GM12878 (cell line): ENCODE data around the gene ZP4. TPM values are rescaled to one million over a fixed set of nuclear protein-coding genes. Genes with fewer than 3 reads are reported as not detected.

Experiments
- ATAC-seq: fragments of 200-7000 bp; cut with Tn5 transposase; 3 replicates; pipeline ENCODE4 v1.9.1; 2020; ENCODE audit warnings: mild to moderate bottlenecking, moderate library complexity
- BruUV-seq: library from RNA; stranded (reverse); fragments of 400-500 nt; replicated peaks from 2 replicates; lab custom pipeline; 2021; lab: Mats Ljungman, UMichigan
- CTCF ChIA-PET: fragments of 300-600 bp; sonication (Branson Sonifier 250); formaldehyde crosslinking; extraction: SDS; loops from one replicate; lab custom pipeline; 2021; ENCODE audit warnings: inconsistent platforms; lab: Yijun Ruan, JAX
- POLR2A ChIA-PET: fragments of 350-600 bp; formaldehyde crosslinking; extraction: SDS; loops from one replicate; lab custom pipeline; 2021; ENCODE audit warnings: inconsistent platforms; lab: Charles Lee
- RAD21 ChIA-PET: fragments of 300-600 bp; sonication (Branson Sonifier 250); formaldehyde crosslinking; loops from one replicate; lab custom pipeline; 2023; ENCODE audit warnings: antibody characterized with exemption; ENCODE audit not compliant: unreplicated experiment; lab: Charles Lee
- SMC1A ChIA-PET: fragments of 300-600 bp; sonication (Branson Sonifier 250); formaldehyde crosslinking; loops from one replicate; lab custom pipeline; 2023; ENCODE audit not compliant: unreplicated experiment, uncharacterized antibody; lab: Charles Lee
- DNase-seq: peaks from one replicate; pipeline ENCODE4 v3.0.0-alpha.2; 2011; ENCODE audit warnings: low read depth, low spot score
- FAIRE-seq: peaks from 3 replicates; lab custom pipeline; 2011; peaks lifted over from hg19 to GRCh38; lab: Jason Lieb, UNC
- H2AFZ ChIP-seq: 2 replicates; pipeline ENCODE4 v1.6.0; 2011; ENCODE audit warnings: low read depth, low read length, control low read depth; ENCODE audit not compliant: control insufficient read depth
- H3K27ac ChIP-seq: 2 replicates; pipeline ENCODE4 v1.5.1; 2011; ENCODE audit warnings: control low read depth; ENCODE audit not compliant: control insufficient read depth, insufficient read depth
- H3K27me3 ChIP-seq, 2 experiments: replicated peaks in 1 of 2; 2 replicates each; pipeline versions ENCODE4 v1.6.0 to v1.6.1; 2011; ENCODE audit warnings: low read length in 1 of 2; ENCODE audit not compliant: control insufficient read depth in 2 of 2, insufficient read depth in 2 of 2
- H3K36me3 ChIP-seq, 2 experiments: 2 replicates each; pipeline ENCODE4 v1.5.1; 2011; ENCODE audit warnings: low read length in 1 of 2; ENCODE audit not compliant: control insufficient read depth in 2 of 2, insufficient read depth in 2 of 2
- H3K4me1 ChIP-seq: 2 replicates; pipeline ENCODE4 v1.6.1; 2011; ENCODE audit warnings: mild to moderate bottlenecking, low read length, moderate library complexity, mixed read lengths; ENCODE audit not compliant: control insufficient read depth, insufficient read depth
- H3K4me2 ChIP-seq: 2 replicates; pipeline ENCODE4 v1.6.0; 2011; ENCODE audit warnings: control low read depth; ENCODE audit not compliant: control insufficient read depth, insufficient read depth
- H3K4me3 ChIP-seq: fragments of 200-600 bp; sonication (generic); 2 replicates; pipeline ENCODE4 v1.5.1; 2016
- H3K79me2 ChIP-seq: 2 replicates; pipeline ENCODE4 v1.6.0; 2011; ENCODE audit warnings: low read length; ENCODE audit not compliant: control insufficient read depth, insufficient read depth
- H3K9ac ChIP-seq: 2 replicates; pipeline ENCODE4 v1.8.0; 2011; ENCODE audit warnings: low read length, control low read depth, mixed read lengths; ENCODE audit not compliant: control insufficient read depth, insufficient read depth
- H3K9me3 ChIP-seq: replicated peaks from 3 replicates; pipeline ENCODE4 v1.5.1; 2011; ENCODE audit warnings: mild to moderate bottlenecking, low read length; ENCODE audit not compliant: control insufficient read depth, insufficient read depth
- H4K20me1 ChIP-seq: 2 replicates; pipeline ENCODE4 v1.6.0; 2011; ENCODE audit not compliant: control insufficient read depth, insufficient read depth
- CBFB ChIP-seq: IDR thresholded peaks from 2 replicates; pipeline ENCODE4 v1.6.1; 2016; ENCODE audit warnings: antibody characterized with exemption, low read depth
- CBX5 ChIP-seq: sonication (generic); IDR thresholded peaks from 2 replicates; pipeline ENCODE4 v1.6.1; 2016; ENCODE audit warnings: low read depth, moderate library complexity, mild to moderate bottlenecking, inconsistent platforms
- DPF2 ChIP-seq: fragments of 450-650 bp; IDR thresholded peaks from 2 replicates; pipeline ENCODE4 v1.6.1; 2017; ENCODE audit warnings: mild to moderate bottlenecking
- FOXK2 ChIP-seq: fragments of 450-650 bp; IDR thresholded peaks from 2 replicates; pipeline ENCODE4 v1.6.1; 2017; ENCODE audit warnings: mild to moderate bottlenecking, moderate library complexity
- NFYB ChIP-seq: IDR thresholded peaks from 2 replicates; pipeline ENCODE4 v1.6.1; 2011; ENCODE audit warnings: low read depth, mild to moderate bottlenecking, low read length, improper control_type of control experiment, moderate library complexity; ENCODE audit not compliant: insufficient read depth
- PML ChIP-seq: IDR thresholded peaks from 2 replicates; pipeline ENCODE4 v1.6.1; 2012; ENCODE audit warnings: low read length, inconsistent platforms
- RFX5 ChIP-seq: IDR thresholded peaks from 2 replicates; pipeline ENCODE4 v1.6.1; 2011; ENCODE audit warnings: low read depth, low read length, improper control_type of control experiment
- SREBF2 ChIP-seq: IDR thresholded peaks from 2 replicates; pipeline ENCODE4 v1.6.1; 2012; ENCODE audit warnings: mild to moderate bottlenecking, low read length
- ZNF384 ChIP-seq: IDR thresholded peaks from 2 replicates; pipeline ENCODE4 v1.6.1; 2012; ENCODE audit warnings: low read depth, mild to moderate bottlenecking, low read length, improper control_type of control experiment, borderline replicate concordance
- WGBS: methylation state at CpG from one replicate; pipeline ENCODE4 v1.1.6; 2016; ENCODE audit warnings: low lambda C conversion rate; ENCODE audit not compliant: insufficient replicate concordance, insufficient coverage; ENCODE audit errors: missing lambda C conversion rate; 5-methylcytosine and 5-hydroxymethylcytosine counted together
- in situ Hi-C: fragments of 300-500 bp; cut with MboI; formaldehyde crosslinking; loops from 9 replicates; pipeline ENCODE4 v1.14.3; 2018; ENCODE audit warnings: mixed read lengths
- intact Hi-C: fragments of 100-400 bp; cut with micrococcal nuclease; formaldehyde crosslinking; loops from one replicate; pipeline ENCODE4 v1.14.2; 2022; ENCODE audit not compliant: unreplicated experiment
- polyA plus RNA-seq, 11 experiments: library from polyadenylated mRNA; depleted of rRNA in 4 of 11; unstranded in 6 of 11; stranded (reverse) in 5 of 11; fragments of >200 nt; fragmentation: Nextera tagmentation in 4 of 11; fragmentation: Illumina TruSeq in 1 of 11; extraction: Ambion mirVana in 4 of 11; extraction: Trizol in 1 of 11; gene quantifications; 1 replicate in 1 of 11; 2 replicates in 10 of 11; pipeline versions ENCODE4 v1.2.1 to v1.2.3, GENCODE V29; 2011 to 2016; ENCODE audit warnings: inconsistent platforms in 2 of 11, missing spikeins in 2 of 11, low read depth in 1 of 11
- total RNA-seq, 4 experiments: library from RNA; depleted of rRNA in 3 of 4; stranded (reverse); fragments of >200 nt in 3 of 4; fragmentation: Illumina TruSeq in 1 of 4; extraction: Trizol in 1 of 4; gene quantifications; 2 replicates each; pipeline versions ENCODE4 v1.2.1 to v1.2.3, GENCODE V29; 2013 to 2021
- TF ChIP-seq, protein P1 (sequence below): IDR thresholded peaks from 2 replicates; pipeline ENCODE4 v1.6.1; 2012; ENCODE audit warnings: mild to moderate bottlenecking, low read depth, low read length
- TF ChIP-seq, protein P2 (sequence below), 3 experiments: IDR thresholded peaks in 2 of 3; conservative IDR thresholded peaks in 1 of 3; 2 replicates each; pipeline ENCODE4 v1.5.1; 2011; ENCODE audit warnings: low read depth in 3 of 3, low read length in 3 of 3, mild to moderate bottlenecking in 3 of 3, control low read depth in 2 of 3, moderate library complexity in 2 of 3, inconsistent platforms in 1 of 3, mixed read lengths in 1 of 3; ENCODE audit not compliant: control insufficient read depth in 2 of 3, insufficient read depth in 1 of 3; ENCODE audit errors: extremely low read depth in 1 of 3
- TF ChIP-seq, protein P3 (sequence below): fragments of 450-650 bp; formaldehyde crosslinking; IDR thresholded peaks from 2 replicates; pipeline ENCODE4 v1.4.0; 2022; ENCODE audit warnings: mild to moderate bottlenecking, moderate library complexity

The ZP4 gene
- total and polyA plus RNA-seq, 10 of the 15 experiments (the other 5 are each of a cell fraction or from before 2014, with no cell fraction given) = 0.23 TPM; not detected in 9

DNA sequence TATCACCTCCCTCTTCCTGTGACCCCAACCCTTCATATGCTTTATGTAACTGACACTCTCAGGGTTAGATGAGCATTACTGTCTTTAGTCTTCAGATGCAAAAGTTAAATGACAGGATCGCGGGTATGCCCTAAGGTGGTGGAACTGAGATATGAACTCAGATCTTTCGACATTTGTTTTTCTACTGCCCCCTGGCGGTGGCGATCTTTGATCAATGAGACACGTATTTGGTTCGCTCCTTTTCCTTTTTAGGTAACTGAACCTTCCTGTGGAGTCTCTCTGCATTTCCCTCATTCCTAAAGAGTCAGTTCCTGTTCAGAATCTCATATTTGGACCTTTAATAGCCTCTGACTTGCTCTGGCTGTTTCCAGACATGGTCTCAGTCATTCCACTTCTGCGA lies 47.8 kb upstream of the ZP4 start (continued):
- TF ChIP-seq, protein P1, sequence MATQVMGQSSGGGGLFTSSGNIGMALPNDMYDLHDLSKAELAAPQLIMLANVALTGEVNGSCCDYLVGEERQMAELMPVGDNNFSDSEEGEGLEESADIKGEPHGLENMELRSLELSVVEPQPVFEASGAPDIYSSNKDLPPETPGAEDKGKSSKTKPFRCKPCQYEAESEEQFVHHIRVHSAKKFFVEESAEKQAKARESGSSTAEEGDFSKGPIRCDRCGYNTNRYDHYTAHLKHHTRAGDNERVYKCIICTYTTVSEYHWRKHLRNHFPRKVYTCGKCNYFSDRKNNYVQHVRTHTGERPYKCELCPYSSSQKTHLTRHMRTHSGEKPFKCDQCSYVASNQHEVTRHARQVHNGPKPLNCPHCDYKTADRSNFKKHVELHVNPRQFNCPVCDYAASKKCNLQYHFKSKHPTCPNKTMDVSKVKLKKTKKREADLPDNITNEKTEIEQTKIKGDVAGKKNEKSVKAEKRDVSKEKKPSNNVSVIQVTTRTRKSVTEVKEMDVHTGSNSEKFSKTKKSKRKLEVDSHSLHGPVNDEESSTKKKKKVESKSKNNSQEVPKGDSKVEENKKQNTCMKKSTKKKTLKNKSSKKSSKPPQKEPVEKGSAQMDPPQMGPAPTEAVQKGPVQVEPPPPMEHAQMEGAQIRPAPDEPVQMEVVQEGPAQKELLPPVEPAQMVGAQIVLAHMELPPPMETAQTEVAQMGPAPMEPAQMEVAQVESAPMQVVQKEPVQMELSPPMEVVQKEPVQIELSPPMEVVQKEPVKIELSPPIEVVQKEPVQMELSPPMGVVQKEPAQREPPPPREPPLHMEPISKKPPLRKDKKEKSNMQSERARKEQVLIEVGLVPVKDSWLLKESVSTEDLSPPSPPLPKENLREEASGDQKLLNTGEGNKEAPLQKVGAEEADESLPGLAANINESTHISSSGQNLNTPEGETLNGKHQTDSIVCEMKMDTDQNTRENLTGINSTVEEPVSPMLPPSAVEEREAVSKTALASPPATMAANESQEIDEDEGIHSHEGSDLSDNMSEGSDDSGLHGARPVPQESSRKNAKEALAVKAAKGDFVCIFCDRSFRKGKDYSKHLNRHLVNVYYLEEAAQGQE = no peak
- TF ChIP-seq, protein P2, sequence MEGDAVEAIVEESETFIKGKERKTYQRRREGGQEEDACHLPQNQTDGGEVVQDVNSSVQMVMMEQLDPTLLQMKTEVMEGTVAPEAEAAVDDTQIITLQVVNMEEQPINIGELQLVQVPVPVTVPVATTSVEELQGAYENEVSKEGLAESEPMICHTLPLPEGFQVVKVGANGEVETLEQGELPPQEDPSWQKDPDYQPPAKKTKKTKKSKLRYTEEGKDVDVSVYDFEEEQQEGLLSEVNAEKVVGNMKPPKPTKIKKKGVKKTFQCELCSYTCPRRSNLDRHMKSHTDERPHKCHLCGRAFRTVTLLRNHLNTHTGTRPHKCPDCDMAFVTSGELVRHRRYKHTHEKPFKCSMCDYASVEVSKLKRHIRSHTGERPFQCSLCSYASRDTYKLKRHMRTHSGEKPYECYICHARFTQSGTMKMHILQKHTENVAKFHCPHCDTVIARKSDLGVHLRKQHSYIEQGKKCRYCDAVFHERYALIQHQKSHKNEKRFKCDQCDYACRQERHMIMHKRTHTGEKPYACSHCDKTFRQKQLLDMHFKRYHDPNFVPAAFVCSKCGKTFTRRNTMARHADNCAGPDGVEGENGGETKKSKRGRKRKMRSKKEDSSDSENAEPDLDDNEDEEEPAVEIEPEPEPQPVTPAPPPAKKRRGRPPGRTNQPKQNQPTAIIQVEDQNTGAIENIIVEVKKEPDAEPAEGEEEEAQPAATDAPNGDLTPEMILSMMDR (IDR thresholded peaks at IDR 0.05 in 2 of 3, conservative IDR thresholded peaks at IDR 0.05 in 1 of 3; ENCODE audit: control insufficient read depth in 2 of 3, extremely low read depth in 1 of 3, insufficient read depth in 1 of 3, low read depth in 3 of 3, low read length in 3 of 3) = no peak

DNA sequence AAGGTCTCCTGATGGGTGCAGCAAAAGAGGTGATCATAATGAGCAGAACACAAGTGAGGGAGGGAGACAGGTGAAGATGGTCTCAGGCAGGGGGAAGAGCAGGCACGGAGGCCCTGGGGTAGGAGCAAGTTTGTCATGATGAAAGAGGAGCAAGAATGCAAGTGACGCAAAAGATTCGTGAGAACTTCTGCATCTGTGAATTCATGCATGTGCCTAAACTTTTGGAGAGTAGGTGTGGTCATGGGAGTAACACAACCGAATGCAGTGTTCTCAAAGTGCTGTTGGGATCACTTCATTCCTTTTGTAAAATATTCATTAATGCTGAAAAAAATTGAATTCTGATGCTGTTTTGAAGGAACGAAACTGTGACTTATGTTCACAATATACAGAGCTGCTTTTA lies 47.3 kb upstream of the ZP4 start:
- H3K27ac ChIP-seq = no peak overlapping the region
- WGBS = 37% methylated on average over 5 of the region's 5 CpGs
- no peaks in the 10 kb centered on the region for H3K27me3 ChIP-seq
- intact Hi-C loops = no loop called here
- SMC1A ChIA-PET = no interaction called here
- CTCF ChIA-PET = interaction anchor here (1.1 to 2.6 kb wide), 3 partner anchors 30 to 131 kb away, joined by 3 to 8 read pairs (median 4); no protein-coding TSS in a partner anchor
- no peaks in the 10 kb centered on the region for H4K20me1 ChIP-seq
- H3K4me2 ChIP-seq = no peak overlapping the region
- H3K36me3 ChIP-seq = no peaks in the 10 kb centered on the region
- FAIRE-seq (no peak), DNase-seq (no peak), ATAC-seq (no peak)
- H3K4me1 ChIP-seq = no peaks in the 10 kb centered on the region
- RAD21 ChIA-PET = no interaction called here
- no peak overlapping the region for H3K4me3 ChIP-seq
- in situ Hi-C loops = no loop called here
- POLR2A ChIA-PET = no interaction called here
- no peaks in the 10 kb centered on the region for H3K79me2 ChIP-seq
- H3K9ac ChIP-seq = no peak overlapping the region
- no TSS peak for BruUV-seq
- H3K9me3 ChIP-seq = no peaks in the 10 kb centered on the region
- H2AFZ ChIP-seq = no peak overlapping the region
- TF ChIP-seq DPF2 = no peak
- no peak for TF ChIP-seq CBX5
- TF ChIP-seq CBFB = no peak
- no peak for TF ChIP-seq PML
- TF ChIP-seq ZNF384 = no peak
- TF ChIP-seq, protein P3, sequence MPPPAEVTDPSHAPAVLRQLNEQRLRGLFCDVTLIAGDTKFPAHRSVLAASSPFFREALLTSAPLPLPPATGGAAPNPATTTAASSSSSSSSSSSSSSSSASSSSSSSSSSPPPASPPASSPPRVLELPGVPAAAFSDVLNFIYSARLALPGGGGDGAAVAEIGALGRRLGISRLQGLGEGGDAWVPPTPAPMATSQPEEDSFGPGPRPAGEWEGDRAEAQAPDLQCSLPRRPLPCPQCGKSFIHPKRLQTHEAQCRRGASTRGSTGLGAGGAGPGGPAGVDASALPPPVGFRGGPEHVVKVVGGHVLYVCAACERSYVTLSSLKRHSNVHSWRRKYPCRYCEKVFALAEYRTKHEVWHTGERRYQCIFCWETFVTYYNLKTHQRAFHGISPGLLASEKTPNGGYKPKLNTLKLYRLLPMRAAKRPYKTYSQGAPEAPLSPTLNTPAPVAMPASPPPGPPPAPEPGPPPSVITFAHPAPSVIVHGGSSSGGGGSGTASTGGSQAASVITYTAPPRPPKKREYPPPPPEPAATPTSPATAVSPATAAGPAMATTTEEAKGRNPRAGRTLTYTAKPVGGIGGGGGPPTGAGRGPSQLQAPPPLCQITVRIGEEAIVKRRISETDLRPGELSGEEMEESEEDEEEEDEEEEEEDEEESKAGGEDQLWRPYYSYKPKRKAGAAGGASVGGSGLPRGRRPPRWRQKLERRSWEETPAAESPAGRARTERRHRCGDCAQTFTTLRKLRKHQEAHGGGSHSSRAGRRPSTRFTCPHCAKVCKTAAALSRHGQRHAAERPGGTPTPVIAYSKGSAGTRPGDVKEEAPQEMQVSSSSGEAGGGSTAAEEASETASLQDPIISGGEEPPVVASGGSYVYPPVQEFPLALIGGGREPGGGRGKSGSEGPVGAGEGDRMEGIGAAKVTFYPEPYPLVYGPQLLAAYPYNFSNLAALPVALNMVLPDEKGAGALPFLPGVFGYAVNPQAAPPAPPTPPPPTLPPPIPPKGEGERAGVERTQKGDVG (CRISPR knock-in tag) = no peak
- TF ChIP-seq RFX5 = no peak
- no peak for TF ChIP-seq NFYB
- TF ChIP-seq FOXK2 = no peak
- no peak for TF ChIP-seq SREBF2
